Brain microvascular endothelial cell (primary cell): ENCODE data around the gene GCDH.
A peak's percentile ranks its signal among the peaks of the same experiment; 100 is the strongest.

Source experiments
- DNase-seq: peaks from one replicate; pipeline ENCODE4 v3.0.0-alpha.2; 2020
- H3K27ac ChIP-seq: fragments of 250-450 bp; sonication (Bioruptor Pico); 2 replicates; pipeline ENCODE4 v1.5.1; 2020; ENCODE audit warnings: mild to moderate bottlenecking, moderate library complexity
- H3K27me3 ChIP-seq: fragments of 250-450 bp; sonication (Bioruptor Pico); replicated peaks from 2 replicates; pipeline ENCODE4 v1.5.1; 2020; ENCODE audit warnings: mild to moderate bottlenecking
- H3K36me3 ChIP-seq: fragments of 250-450 bp; sonication (Bioruptor Pico); replicated peaks from 2 replicates; pipeline ENCODE4 v1.5.1; 2020; ENCODE audit warnings: mild to moderate bottlenecking
- H3K4me3 ChIP-seq: 2 replicates; pipeline ENCODE4 v1.5.1; 2011; ENCODE audit warnings: low read depth, mild to moderate bottlenecking, control low read depth, low read length, moderate library complexity
- in situ Hi-C: cut with HindIII; loops from 2 replicates; pipeline ENCODE4 v1.10.0; 2017; ENCODE audit warnings: low sequenced_read_pairs, low pct_ligation_motif_present
- TF ChIP-seq, protein P1 (sequence below): IDR thresholded peaks from 2 replicates; pipeline ENCODE4 v1.5.1; 2011; ENCODE audit warnings: low read depth, mild to moderate bottlenecking, moderate library complexity, low read length, control low read depth, inconsistent platforms; ENCODE audit errors: missing control alignments

GCDH gene

DNA sequence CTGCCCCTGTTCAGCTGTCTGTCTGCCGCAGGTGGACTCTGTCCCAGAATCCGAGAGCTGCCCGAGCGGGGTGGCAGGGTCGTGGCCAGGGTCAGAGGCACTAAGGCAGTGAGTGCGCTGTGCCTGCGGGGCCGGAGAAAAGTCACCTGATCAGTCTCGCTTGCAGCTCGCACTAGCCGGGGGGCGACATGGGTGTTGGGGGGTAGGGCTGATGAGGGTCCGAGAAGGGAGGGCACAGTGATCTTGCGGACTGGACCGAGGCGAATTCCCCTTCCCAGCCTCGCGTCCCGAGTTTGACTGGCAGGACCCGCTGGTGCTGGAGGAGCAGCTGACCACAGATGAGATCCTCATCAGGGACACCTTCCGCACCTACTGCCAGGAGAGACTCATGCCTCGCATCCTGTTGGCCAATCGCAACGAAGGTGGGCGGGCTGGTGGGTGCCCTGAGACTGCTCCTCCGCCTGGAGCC is 627 bp downstream of the GCDH start:
- in situ Hi-C loops = no loop called here

DNA sequence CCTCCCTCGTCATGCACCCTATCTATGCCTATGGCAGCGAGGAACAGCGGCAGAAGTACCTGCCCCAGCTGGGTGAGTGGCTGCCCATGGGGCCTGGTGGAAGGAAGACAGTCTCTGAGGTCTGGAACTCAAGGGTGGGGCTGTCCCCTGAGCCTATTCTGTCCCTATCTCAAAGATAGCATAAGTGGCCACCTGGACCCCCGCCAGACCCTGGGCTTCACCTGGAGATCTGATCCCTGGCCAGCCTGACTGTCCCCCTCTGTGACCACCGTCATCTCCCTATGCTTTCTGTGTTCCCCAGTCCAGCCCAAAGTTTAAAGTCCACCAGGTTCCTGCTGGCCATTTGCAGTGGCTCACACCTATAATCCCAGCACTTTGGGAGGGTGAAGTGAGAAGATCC is 2.6 kb downstream of the GCDH start:
- no peak for DNase-seq
- peaks cover 3% of the 10 kb centered on the region for H3K36me3 ChIP-seq
- in situ Hi-C loops = no loop called here
- H3K27me3 ChIP-seq = no peaks in the 10 kb centered on the region
- H3K4me3 ChIP-seq = no peak overlapping the region
- H3K27ac ChIP-seq = no peak overlapping the region
- TF ChIP-seq, protein P1, sequence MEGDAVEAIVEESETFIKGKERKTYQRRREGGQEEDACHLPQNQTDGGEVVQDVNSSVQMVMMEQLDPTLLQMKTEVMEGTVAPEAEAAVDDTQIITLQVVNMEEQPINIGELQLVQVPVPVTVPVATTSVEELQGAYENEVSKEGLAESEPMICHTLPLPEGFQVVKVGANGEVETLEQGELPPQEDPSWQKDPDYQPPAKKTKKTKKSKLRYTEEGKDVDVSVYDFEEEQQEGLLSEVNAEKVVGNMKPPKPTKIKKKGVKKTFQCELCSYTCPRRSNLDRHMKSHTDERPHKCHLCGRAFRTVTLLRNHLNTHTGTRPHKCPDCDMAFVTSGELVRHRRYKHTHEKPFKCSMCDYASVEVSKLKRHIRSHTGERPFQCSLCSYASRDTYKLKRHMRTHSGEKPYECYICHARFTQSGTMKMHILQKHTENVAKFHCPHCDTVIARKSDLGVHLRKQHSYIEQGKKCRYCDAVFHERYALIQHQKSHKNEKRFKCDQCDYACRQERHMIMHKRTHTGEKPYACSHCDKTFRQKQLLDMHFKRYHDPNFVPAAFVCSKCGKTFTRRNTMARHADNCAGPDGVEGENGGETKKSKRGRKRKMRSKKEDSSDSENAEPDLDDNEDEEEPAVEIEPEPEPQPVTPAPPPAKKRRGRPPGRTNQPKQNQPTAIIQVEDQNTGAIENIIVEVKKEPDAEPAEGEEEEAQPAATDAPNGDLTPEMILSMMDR = no peak

More for the DNA sequence above, 627 bp downstream of the GCDH start:
- peak overlapping the region; percentile 89 for H3K4me3 ChIP-seq
- TF ChIP-seq, protein P1 = no peak
- H3K36me3 ChIP-seq = no peaks in the 10 kb centered on the region
- DNase-seq = no peak
- no peak overlapping the region for H3K27ac ChIP-seq
- peaks cover 4% of the 10 kb centered on the region for H3K27me3 ChIP-seq

GRCh38 chr19:12896460-12896859 is 5.5 kb downstream of the GCDH start:
- Histone ChIP-seq H3K4me3 (no peak overlapping the region), H3K36me3 (peaks cover 3% of the 10 kb centered on the region), H3K27me3 (no peaks in the 10 kb centered on the region), H3K27ac (no peak overlapping the region)
- no peak for DNase-seq
- TF ChIP-seq, protein P1 = no peak
- in situ Hi-C loops = no loop called here

- TF ChIP-seq, protein P1 = no peak
- H3K4me3 ChIP-seq = no peak overlapping the region
- DNase-seq = no peak
- in situ Hi-C loops = no loop called here
- no peak overlapping the region for H3K27ac ChIP-seq
- H3K36me3 ChIP-seq = peaks cover 3% of the 10 kb centered on the region
- H3K27me3 ChIP-seq = no peaks in the 10 kb centered on the region
These were observed 9.0 kb downstream of the GCDH start for GRCh38 chr19:12899891-12900518.

- in situ Hi-C loops = no loop called here
These were observed 16.2 kb downstream of the GCDH start for GRCh38 chr19:12907166-12907565.

More at GRCh38 chr19:12907166-12907565, 16.2 kb downstream of the GCDH start:
- no peak overlapping the region for H3K4me3 ChIP-seq
- TF ChIP-seq, protein P1 = no peak
- no peaks in the 10 kb centered on the region for H3K36me3 ChIP-seq
- H3K27me3 ChIP-seq = no peaks in the 10 kb centered on the region
- no peak overlapping the region for H3K27ac ChIP-seq
- no peak for DNase-seq
